H9 (cell line): ENCODE results near the gene DMBT1. TPM values are rescaled to one million over a fixed set of nuclear protein-coding genes. Genes with fewer than 3 reads are reported as not detected.

Experiments
- DNase-seq: peaks from one replicate; pipeline ENCODE4 v3.0.0-alpha.2; 2017
- H2AFZ ChIP-seq: one replicate; pipeline ENCODE4 v1.6.1; 2013; ENCODE audit warnings: mild to moderate bottlenecking, low read length, control low read depth, moderate library complexity
- H2AK5ac ChIP-seq: 2 replicates; pipeline ENCODE4 v1.6.1; 2013; ENCODE audit warnings: low read length, control low read depth, mixed read lengths; ENCODE audit not compliant: insufficient read length
- H2BK120ac ChIP-seq: one replicate; pipeline ENCODE4 v1.6.1; 2013; ENCODE audit warnings: low read depth, mild to moderate bottlenecking, low read length, control low read depth, inconsistent platforms; ENCODE audit not compliant: poor library complexity, severe bottlenecking
- H2BK12ac ChIP-seq: 2 replicates; pipeline ENCODE4 v1.6.1; 2013; ENCODE audit warnings: low read length, control low read depth, mixed read lengths, low read depth; ENCODE audit not compliant: insufficient read length
- H2BK15ac ChIP-seq: 2 replicates; pipeline ENCODE4 v1.6.1; 2013; ENCODE audit warnings: low read depth, low read length, control low read depth
- H2BK20ac ChIP-seq: one replicate; pipeline ENCODE4 v1.6.1; 2013; ENCODE audit warnings: low read depth, mild to moderate bottlenecking, low read length, control low read depth, inconsistent platforms; ENCODE audit not compliant: poor library complexity, severe bottlenecking
- H2BK5ac ChIP-seq: 2 replicates; pipeline ENCODE4 v1.6.1; 2013; ENCODE audit warnings: low read length, control low read depth, mixed read lengths; ENCODE audit not compliant: insufficient read length
- H3K14ac ChIP-seq: 2 replicates; pipeline ENCODE4 v1.6.1; 2013; ENCODE audit warnings: low read length, control low read depth; ENCODE audit not compliant: insufficient read depth
- H3K18ac ChIP-seq: 2 replicates; pipeline ENCODE4 v1.6.1; 2013; ENCODE audit warnings: low read depth, mild to moderate bottlenecking, mixed read lengths, low read length, control low read depth; ENCODE audit not compliant: insufficient read length
- H3K23ac ChIP-seq: 2 replicates; pipeline ENCODE4 v1.6.1; 2013; ENCODE audit warnings: low read length, control low read depth, mixed read lengths, low read depth; ENCODE audit not compliant: insufficient read length
- H3K23me2 ChIP-seq: 2 replicates; pipeline ENCODE4 v1.6.1; 2013; ENCODE audit warnings: low read depth, mild to moderate bottlenecking, mixed read lengths, low read length, control low read depth; ENCODE audit not compliant: insufficient read length, poor library complexity, severe bottlenecking
- H3K27ac ChIP-seq: 2 replicates; pipeline ENCODE4 v1.5.1; 2013; ENCODE audit warnings: low read length, control low read depth, mixed read lengths, low read depth; ENCODE audit not compliant: insufficient read length
- H3K27me3 ChIP-seq: 2 replicates; pipeline ENCODE4 v1.6.1; 2013; ENCODE audit warnings: low read length, control low read depth, inconsistent platforms; ENCODE audit not compliant: insufficient read depth
- H3K4ac ChIP-seq: 2 replicates; pipeline ENCODE4 v1.6.1; 2013; ENCODE audit warnings: low read depth, mild to moderate bottlenecking, control low read depth, inconsistent platforms, low read length, moderate library complexity
- H3K4me1 ChIP-seq: 2 replicates; pipeline ENCODE4 v1.6.1; 2013; ENCODE audit warnings: low read length, control low read depth, inconsistent platforms; ENCODE audit not compliant: insufficient read depth
- H3K4me2 ChIP-seq: 2 replicates; pipeline ENCODE4 v1.6.1; 2013; ENCODE audit warnings: low read length, control low read depth, mixed read lengths; ENCODE audit not compliant: insufficient read length, insufficient read depth
- H3K56ac ChIP-seq: 2 replicates; pipeline ENCODE4 v1.6.1; 2013; ENCODE audit warnings: low read depth, mild to moderate bottlenecking, mixed read lengths, low read length, control low read depth; ENCODE audit not compliant: insufficient read length
- H3K79me1 ChIP-seq: 2 replicates; pipeline ENCODE4 v1.6.1; 2013; ENCODE audit warnings: low read depth, mild to moderate bottlenecking, moderate library complexity, low read length, control low read depth, inconsistent platforms; ENCODE audit not compliant: insufficient read depth, poor library complexity, severe bottlenecking
- H3K79me2 ChIP-seq: 2 replicates; pipeline ENCODE4 v1.6.1; 2013; ENCODE audit warnings: low read length, control low read depth, inconsistent platforms; ENCODE audit not compliant: insufficient read depth
- H3K9ac ChIP-seq: 2 replicates; pipeline ENCODE4 v1.6.1; 2013; ENCODE audit warnings: low read length, control low read depth, mixed read lengths; ENCODE audit not compliant: insufficient read length; ENCODE audit errors: extremely low read depth
- H3K9me3 ChIP-seq: one replicate; pipeline ENCODE4 v1.6.1; 2013; ENCODE audit warnings: low read depth, low read length, inconsistent platforms; ENCODE audit not compliant: control insufficient read depth
- H3T11ph ChIP-seq: one replicate; pipeline ENCODE4 v1.6.1; 2013; ENCODE audit warnings: mild to moderate bottlenecking, low read length, control low read depth, inconsistent platforms
- H4K20me1 ChIP-seq: one replicate; pipeline ENCODE4 v1.6.1; 2013; ENCODE audit not compliant: control insufficient read depth, insufficient read length, insufficient read depth
- H4K5ac ChIP-seq: 2 replicates; pipeline ENCODE4 v1.6.1; 2013; ENCODE audit warnings: low read depth, mild to moderate bottlenecking, mixed read lengths, low read length, control low read depth; ENCODE audit not compliant: insufficient read length
- H4K8ac ChIP-seq: replicated peaks from 2 replicates; pipeline ENCODE4 v1.6.1; 2013; ENCODE audit warnings: low read length, control low read depth, mixed read lengths, low read depth; ENCODE audit not compliant: insufficient read length
- H4K91ac ChIP-seq: 2 replicates; pipeline ENCODE4 v1.6.1; 2013; ENCODE audit warnings: low read depth, mild to moderate bottlenecking, moderate library complexity, mixed read lengths, low read length, control low read depth; ENCODE audit not compliant: insufficient read length
- H3K27ac Mint-ChIP-seq, 3 experiments: 2 replicates in 2 of 3; 3 replicates in 1 of 3; pipeline ENCODE4 v1.8.0; 2020 to 2021; ENCODE audit warnings: mixed read lengths in 3 of 3, mild to moderate bottlenecking in 1 of 3, moderate library complexity in 1 of 3
- H3K27me3 Mint-ChIP-seq: 2 replicates; pipeline ENCODE4 v1.8.0; 2021; ENCODE audit warnings: low read depth, mild to moderate bottlenecking, moderate library complexity, mixed read lengths
- H3K36me3 Mint-ChIP-seq, 3 experiments: 2 replicates in 2 of 3; 3 replicates in 1 of 3; pipeline ENCODE4 v1.8.0; 2020 to 2021; ENCODE audit warnings: low read depth in 3 of 3, mixed read lengths in 3 of 3; ENCODE audit not compliant: insufficient read depth in 1 of 3
- H3K4me1 Mint-ChIP-seq, 2 experiments: 2 replicates each; pipeline ENCODE4 v1.8.0; 2020; ENCODE audit warnings: mixed read lengths in 2 of 2
- H3K4me3 Mint-ChIP-seq, 2 experiments: 2 replicates in 1 of 2; 3 replicates in 1 of 2; pipeline ENCODE4 v1.8.0; 2020 to 2021; ENCODE audit warnings: mild to moderate bottlenecking in 2 of 2, mixed read lengths in 2 of 2, moderate library complexity in 1 of 2
- H3K9me3 Mint-ChIP-seq, 2 experiments: 2 replicates in 1 of 2; 3 replicates in 1 of 2; pipeline ENCODE4 v1.8.0; 2020; ENCODE audit warnings: mild to moderate bottlenecking in 2 of 2, mixed read lengths in 2 of 2, moderate library complexity in 1 of 2
- total RNA-seq: library from RNA; stranded (reverse); gene quantifications from 2 replicates; pipeline ENCODE4 v1.2.1, GENCODE V29; 2021
- TF ChIP-seq, protein P1 (sequence below): fragments of 200-600 bp; sonication (generic); conservative IDR thresholded peaks from 3 replicates; pipeline ENCODE4 v1.8.0; 2021; ENCODE audit warnings: antibody characterized with exemption, mild to moderate bottlenecking

DMBT1 gene
- total RNA-seq, 1 experiment from 2014 or later, result 0.04 TPM

DNA sequence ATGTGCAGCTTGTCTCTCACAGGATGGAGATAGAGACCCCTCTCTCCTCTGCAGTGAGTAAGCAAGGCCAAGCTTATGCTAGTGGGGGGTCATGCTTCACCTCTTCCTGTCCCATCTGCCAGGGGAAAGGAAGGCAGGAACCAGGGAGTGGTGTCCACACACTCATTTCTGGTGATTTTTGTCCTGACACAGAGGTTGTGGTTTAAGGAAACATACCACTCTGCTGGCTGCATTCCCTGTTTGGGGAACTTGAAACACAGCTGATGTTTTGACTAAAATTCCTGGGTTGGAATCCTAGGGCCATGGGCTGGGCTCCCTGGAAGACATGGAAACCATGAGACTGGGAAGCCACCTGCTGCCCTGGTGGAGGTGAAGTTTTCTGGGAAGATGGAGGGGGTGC is 117.7 kb downstream of the DMBT1 start:
- Histone ChIP-seq H3K4me1 (no peaks in the 10 kb centered on the region), H3K9ac (no peak overlapping the region), H2BK120ac (no peak overlapping the region), H3K4me2 (no peak overlapping the region), H4K5ac (no peak overlapping the region), H3T11ph (no peak overlapping the region), H3K79me2 (no peaks in the 10 kb centered on the region), H3K79me1 (no peaks in the 10 kb centered on the region), H3K4ac (no peak overlapping the region), H4K91ac (no peak overlapping the region), H2BK5ac (no peak overlapping the region), H3K23me2 (no peaks in the 10 kb centered on the region), H2AFZ (no peak overlapping the region), H4K8ac (no peak overlapping the region), H3K56ac (no peak overlapping the region), H3K14ac (no peak overlapping the region), H2BK20ac (no peak overlapping the region), H3K27ac (no peak overlapping the region), H4K20me1 (no peaks in the 10 kb centered on the region), H3K23ac (no peak overlapping the region), H3K18ac (no peak overlapping the region), H3K27me3 (no peaks in the 10 kb centered on the region), H2AK5ac (no peak overlapping the region), H2BK15ac (no peak overlapping the region), H2BK12ac (no peak overlapping the region), H3K9me3 (no peaks in the 10 kb centered on the region)
- Mint-ChIP-seq H3K9me3 (no peaks in the 10 kb centered on the region; a peak in 2 of 5 replicates), H3K27me3 (peaks cover 13% of the 10 kb centered on the region), H3K36me3 (no peaks in the 10 kb centered on the region), H3K4me3 (no peak overlapping the region), H3K27ac (no peak overlapping the region), H3K4me1 (peaks cover 2 to 3% of the 10 kb centered on the region in 2 experiments; a peak in 2 of 4 replicates)
- DNase-seq, result no peak
- TF ChIP-seq, protein P1, sequence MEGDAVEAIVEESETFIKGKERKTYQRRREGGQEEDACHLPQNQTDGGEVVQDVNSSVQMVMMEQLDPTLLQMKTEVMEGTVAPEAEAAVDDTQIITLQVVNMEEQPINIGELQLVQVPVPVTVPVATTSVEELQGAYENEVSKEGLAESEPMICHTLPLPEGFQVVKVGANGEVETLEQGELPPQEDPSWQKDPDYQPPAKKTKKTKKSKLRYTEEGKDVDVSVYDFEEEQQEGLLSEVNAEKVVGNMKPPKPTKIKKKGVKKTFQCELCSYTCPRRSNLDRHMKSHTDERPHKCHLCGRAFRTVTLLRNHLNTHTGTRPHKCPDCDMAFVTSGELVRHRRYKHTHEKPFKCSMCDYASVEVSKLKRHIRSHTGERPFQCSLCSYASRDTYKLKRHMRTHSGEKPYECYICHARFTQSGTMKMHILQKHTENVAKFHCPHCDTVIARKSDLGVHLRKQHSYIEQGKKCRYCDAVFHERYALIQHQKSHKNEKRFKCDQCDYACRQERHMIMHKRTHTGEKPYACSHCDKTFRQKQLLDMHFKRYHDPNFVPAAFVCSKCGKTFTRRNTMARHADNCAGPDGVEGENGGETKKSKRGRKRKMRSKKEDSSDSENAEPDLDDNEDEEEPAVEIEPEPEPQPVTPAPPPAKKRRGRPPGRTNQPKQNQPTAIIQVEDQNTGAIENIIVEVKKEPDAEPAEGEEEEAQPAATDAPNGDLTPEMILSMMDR, result no peak
